HG03064 (cell line): ENCODE measurements around the gene UBXN6.

Source experiments
- ATAC-seq: cut with Tn5 transposase; IDR thresholded peaks from one replicate; pipeline ENCODE4 v1.9.1; 2021; ENCODE audit warnings: low read depth; ENCODE audit not compliant: unreplicated experiment

UBXN6 gene

GRCh38 chr19:4493929-4494690 lies 36.5 kb upstream of the UBXN6 start:
- no peak for ATAC-seq

DNA sequence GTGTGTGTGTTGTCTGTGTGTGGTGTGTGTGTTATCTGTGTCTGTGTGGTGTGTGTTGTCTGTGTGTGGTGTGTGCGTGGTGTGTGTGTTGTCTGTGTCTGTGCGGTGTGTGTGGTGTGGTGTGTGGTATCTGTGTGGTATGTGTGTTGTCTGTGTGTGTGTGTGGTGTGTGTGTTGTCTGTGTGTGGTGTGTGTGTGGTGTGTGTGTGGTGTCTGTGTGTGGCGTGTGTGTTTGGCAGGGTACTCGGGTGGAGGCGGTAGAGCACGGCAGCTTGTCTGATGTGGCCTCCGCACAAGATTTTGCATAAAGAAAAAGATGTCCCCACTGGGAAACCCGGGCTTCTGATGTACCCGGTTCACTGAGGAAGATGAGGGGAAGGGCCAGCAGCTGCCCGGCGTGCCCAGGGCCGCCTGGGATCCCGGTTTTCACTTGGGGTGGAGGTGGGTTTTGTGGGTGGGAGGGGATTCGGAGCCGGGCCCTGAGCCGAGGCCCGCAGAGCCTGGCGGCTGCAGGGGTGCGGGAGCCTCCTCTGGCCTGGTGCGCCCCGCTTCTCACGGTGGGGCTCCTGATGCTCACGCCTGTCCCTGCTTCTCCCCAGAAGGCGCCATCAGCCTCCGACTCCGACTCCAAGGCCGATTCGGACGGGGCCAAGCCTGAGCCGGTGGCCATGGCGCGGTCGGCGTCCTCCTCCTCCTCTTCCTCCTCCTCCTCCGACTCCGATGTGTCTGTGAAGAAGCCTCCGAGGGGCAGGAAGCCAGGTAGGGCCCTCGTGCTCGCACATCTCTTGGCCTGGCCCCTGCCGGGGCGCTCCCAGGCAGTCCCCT lies 35.7 kb upstream of the UBXN6 start:
- no peak for ATAC-seq

DNA sequence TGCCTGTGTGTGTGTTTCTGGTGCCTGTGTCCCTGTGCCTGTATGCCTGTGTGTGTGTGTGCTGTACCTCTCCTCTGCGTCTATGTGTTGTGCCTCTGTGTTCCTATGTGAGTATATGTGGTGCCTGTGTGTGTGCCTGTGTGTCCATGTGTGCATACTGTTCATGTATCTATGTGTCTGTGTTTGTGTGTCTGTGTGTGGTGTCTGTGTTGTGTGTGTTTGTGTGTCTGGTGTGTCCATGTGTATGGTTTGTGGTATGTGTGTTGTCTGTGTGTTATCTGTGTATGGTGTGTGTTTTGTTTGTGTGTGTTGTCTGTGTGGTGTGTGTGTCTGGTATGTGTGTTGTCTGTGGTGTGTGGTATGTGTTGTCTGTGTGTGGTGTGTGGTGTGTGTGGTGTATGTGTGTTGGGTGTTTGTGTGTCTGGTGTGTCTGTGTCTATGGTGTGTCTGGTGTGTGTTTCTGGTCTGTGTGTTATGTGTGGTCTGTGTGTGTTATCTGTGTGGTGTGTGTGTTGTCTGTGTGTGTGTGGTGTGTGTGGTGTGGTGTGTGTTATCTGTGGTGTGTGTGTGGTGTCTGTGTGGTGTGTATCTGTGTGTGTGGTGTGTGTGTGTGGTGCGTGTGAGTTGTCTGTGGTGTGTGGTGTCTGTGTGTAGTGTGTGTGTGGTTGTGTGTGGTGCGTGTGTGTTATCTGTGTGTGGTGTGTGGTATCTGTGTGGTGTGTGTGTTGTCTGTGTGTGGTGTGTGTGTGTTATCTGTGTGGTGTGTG lies 34.9 kb upstream of the UBXN6 start:
- no peak for ATAC-seq

DNA sequence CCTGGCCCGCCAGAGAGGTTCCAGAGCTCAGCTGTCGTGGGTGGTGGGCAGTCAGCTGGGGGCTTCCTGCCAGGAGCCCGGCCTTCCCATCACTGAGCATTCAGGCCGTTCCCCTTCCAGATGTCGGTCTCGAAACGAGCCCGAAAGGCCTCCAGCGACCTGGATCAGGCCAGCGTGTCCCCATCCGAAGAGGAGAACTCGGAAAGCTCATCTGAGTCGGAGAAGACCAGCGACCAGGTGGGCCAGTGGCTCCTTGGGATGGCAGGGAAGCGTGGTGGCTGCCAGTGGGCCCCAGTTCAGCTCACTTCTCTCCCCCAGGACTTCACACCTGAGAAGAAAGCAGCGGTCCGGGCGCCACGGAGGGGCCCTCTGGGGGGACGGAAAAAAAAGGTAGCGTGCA lies 33.9 kb upstream of the UBXN6 start:
- ATAC-seq = no peak

DNA sequence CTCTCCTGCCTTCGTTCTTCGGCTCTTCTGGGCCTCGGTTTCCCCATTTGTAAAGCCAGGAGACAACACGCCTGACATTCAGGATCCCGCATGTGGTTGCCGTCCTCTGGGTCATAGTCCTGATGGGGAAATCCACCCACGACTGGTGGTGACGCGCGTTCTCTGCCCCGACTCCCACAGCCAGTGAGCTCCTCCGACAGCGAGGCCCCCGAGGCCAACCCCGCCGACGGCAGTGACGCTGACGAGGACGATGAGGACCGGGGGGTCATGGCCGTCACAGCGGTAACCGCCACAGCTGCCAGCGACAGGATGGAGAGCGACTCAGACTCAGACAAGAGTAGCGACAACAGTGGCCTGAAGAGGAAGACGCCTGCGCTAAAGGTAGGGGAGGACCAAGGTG lies 30.9 kb upstream of the UBXN6 start:
- no peak for ATAC-seq

DNA sequence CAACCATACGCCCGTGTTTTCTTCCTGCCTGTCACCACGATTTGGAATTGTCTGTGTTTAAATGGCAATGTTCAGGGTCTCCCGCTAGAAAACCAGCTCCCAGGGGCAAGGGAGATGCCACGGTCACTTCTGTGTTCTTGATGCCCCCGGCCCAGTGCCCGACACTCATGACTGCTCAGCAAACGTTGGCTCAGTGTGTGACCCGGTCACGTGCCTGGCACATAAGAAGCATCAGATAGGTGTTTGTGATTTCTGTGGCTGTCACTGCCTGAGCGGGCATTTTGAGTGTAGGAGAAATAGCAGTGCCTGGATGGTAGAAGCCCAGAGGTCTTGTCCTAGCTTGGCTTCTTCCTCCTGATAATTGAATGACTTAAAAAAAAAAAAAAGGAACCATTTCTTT lies 30.0 kb upstream of the UBXN6 start:
- no peak for ATAC-seq

- ATAC-seq = no peak
Measured at GRCh38 chr19:4483385-4483784, 25.8 kb upstream of the UBXN6 start.

- no peak for ATAC-seq
Measured at GRCh38 chr19:4482721-4483364, 25.2 kb upstream of the UBXN6 start.

DNA sequence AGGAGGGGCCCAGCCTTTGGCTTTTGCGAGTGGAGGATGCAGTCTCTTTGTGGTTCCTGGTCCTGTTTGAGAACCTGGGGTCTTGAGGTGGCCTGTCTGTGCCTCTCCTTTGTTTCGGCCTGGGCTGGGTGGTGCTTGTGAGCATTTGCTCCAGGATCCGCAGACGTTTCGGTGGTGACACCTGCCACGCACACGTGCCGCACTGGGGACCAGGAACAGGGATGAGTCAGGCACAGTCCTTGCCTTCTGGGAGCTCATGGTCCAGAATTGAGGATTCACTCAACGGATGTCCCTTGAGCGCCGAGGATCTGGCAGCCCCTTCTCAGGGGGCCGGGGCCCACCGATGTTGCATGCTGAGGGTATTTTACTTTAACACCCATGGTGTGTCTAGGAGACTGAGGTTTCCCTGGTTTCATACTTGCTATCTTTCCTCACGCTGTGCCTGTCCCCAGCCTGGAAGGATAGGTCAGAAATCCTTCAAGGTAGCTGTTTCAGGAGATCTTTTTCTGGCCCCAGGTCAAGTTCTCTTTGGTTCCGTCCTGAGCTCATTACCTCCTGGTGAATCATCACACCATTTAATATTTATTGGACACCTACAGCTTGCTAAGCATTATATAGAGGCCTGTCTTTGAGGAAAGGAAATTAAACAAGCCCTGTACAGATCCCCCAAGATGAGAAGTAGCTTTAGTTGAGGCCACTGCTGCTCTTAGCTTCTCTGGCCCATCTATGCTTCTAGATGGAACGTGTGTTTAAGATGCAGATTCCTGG lies 19.6 kb upstream of the UBXN6 start:
- no peak for ATAC-seq

DNA sequence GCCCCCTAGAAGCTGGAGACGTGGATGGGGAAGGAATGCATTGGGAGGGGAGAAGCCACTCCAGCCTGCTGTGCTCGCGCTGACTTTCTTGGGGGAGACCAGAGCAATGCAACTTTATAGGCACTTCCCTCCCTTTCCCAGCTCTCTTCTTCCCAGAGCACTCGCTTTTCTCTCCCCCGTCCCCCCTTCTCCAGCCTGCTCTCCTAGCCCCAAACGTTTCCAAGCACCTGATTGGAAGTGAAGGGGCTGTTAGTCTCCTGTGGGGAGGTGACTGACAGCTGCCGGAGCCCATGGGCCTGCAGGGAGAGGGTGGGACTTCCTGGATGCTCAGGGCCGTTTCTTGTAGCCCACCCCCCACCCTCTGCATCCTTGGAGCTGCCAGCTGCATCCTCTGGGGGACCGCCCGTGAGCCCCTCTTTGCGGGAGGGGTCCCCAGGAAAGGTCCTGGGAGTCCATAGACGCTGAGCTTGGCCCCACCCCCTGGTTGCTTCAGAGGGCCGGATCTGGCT lies 17.0 kb upstream of the UBXN6 start:
- ATAC-seq = no peak

- ATAC-seq = no peak
Measured at GRCh38 chr19:4473763-4474513, 16.3 kb upstream of the UBXN6 start.

DNA sequence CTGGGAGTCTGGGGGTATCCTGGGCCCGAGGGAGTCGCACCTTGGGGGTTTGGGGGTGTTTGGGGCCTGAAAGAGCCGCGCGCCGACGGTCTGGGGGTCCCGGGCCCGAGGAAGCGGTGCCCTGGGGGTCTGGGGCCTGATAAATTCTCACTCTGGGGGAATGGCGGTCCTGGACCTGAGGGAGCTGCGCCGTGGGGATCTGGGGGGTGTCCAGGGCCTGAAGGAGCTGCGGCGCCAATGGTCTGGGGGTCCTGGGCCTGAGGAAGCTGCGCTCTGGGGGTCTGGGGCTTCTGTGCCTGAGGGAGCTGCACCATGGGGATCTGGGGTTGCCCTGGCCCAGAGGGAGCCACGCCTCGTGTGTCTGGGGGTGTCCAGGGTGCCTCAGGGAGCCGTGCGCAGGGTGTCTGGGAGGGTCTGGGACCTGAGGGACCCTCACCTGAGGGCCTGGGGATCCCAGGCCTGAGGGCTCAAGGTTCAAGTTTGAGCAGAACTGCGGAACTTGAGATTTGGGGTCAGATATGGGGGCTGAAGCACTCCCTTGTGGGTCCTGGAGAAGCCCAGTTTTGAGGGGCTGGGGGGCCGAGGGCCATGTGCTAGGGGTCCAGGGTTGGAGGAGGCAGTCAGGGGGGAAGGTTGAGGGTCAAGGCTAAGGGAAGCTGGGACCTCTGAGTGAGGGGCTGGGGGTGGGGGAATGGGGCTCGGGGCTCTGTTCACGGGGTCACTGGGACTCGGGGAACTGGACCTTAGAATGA lies 15.6 kb upstream of the UBXN6 start:
- no peak for ATAC-seq

- no peak for ATAC-seq
Measured at GRCh38 chr19:4472174-4472974, 14.8 kb upstream of the UBXN6 start, which contains the start of gene HDGFL2. TSS of gene HDGFL2 (plus strand) at chr19:4472297. CDS start at chr19:4472351, 54 bp downstream.

- ATAC-seq = peak; percentile 80
Measured at GRCh38 chr19:4471403-4472173, 14.0 kb upstream of the UBXN6 start.

GRCh38 chr19:4467835-4468234 lies 10.2 kb upstream of the UBXN6 start:
- no peak for ATAC-seq

DNA sequence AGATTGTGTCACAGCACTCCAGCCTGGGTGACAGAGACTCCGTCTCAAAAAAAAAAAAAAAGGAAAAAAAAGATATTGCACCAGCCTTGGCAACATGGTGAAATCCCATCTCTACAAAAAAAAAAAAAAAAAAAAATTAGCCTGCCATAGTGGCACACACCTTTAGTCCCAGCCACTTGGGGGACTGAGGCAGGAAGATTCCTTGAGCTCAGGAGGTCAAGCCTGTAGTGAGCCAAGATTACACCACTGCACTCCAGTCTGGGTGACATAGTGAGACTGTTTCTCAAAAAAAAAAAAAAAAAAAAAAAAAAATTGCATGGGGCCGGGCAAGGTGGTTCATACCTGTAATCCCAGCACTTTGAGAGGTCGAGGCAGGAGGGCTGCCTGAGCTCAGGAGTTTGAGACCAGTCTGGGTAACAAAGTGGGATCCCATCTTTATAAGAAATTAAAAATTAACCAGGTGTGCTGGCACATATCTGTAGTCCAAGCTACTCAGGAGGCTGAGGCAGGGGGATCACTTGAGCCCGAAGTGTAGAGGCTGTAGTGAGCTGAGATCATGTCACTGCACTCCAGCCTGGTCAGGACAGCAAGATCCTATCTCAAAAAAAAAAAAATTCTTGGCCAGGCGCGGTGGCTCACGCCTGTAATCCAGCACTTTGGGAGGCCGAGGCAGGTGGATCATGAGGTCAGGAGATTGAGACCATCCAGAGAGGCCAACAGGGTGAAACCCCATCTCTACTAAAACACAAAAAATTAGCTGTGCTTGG lies 7.4 kb upstream of the UBXN6 start:
- ATAC-seq = no peak
